ENCODE data around the gene MED29.

- no peak for TF ChIP-seq CTCF (IDR thresholded peaks at IDR 0.05)
- TF ChIP-seq POLR2A (IDR thresholded peaks at IDR 0.05) = no peak
These were observed 41.9 kb upstream of the MED29 start for GRCh38 chr19:39349326-39349725.

All from Peyer's patch (tissue), 4 donors.